Keratinocyte (primary cell): ENCODE measurements around the gene RNF212. TPM values are rescaled to one million over a fixed set of nuclear protein-coding genes. Genes with fewer than 3 reads are reported as not detected.
A peak's percentile ranks its signal among the peaks of the same experiment; 100 is the strongest.

Experiments used
- DNase-seq: peaks from one replicate; pipeline ENCODE4 v3.0.0-alpha.2; 2011; ENCODE audit warnings: low read depth, missing footprints, low spot score
- FAIRE-seq: peaks from 2 replicates; lab custom pipeline; 2011; peaks lifted over from hg19 to GRCh38; lab: Jason Lieb, UNC
- H2AFZ ChIP-seq: 2 replicates; pipeline ENCODE4 v1.6.0; 2012; ENCODE audit warnings: low read length, control low read depth, inconsistent platforms; ENCODE audit not compliant: control insufficient read depth
- H3K27ac ChIP-seq: 2 replicates; pipeline ENCODE4 v1.5.1; 2011; ENCODE audit warnings: low read length; ENCODE audit not compliant: control insufficient read depth, insufficient read depth
- H3K27me3 ChIP-seq: 3 replicates; pipeline ENCODE4 v1.6.0; 2011; ENCODE audit warnings: low read length; ENCODE audit not compliant: control insufficient read depth, insufficient read depth; ENCODE audit errors: extremely low read depth
- H3K36me3 ChIP-seq, 2 experiments: 2 replicates in 1 of 2; 3 replicates in 1 of 2; pipeline ENCODE4 v1.5.1; 2011; ENCODE audit warnings: low read length in 2 of 2, mild to moderate bottlenecking in 1 of 2; ENCODE audit not compliant: control insufficient read depth in 2 of 2, insufficient read depth in 2 of 2; ENCODE audit errors: extremely low read depth in 1 of 2
- H3K4me1 ChIP-seq: 3 replicates; pipeline ENCODE4 v1.5.1; 2011; ENCODE audit warnings: low read length; ENCODE audit not compliant: control insufficient read depth, insufficient read depth; ENCODE audit errors: extremely low read depth
- H3K4me2 ChIP-seq: 3 replicates; pipeline ENCODE4 v1.6.0; 2011; ENCODE audit warnings: low read depth, low read length; ENCODE audit not compliant: control insufficient read depth, insufficient read depth; ENCODE audit errors: extremely low read depth
- H3K4me3 ChIP-seq, 3 experiments: fragments of 200-600 bp in 1 of 3; sonication (generic) in 1 of 3; 2 replicates in 2 of 3; 3 replicates in 1 of 3; pipeline ENCODE4 v1.5.1; 2011 to 2016; ENCODE audit warnings: low read length in 3 of 3, mild to moderate bottlenecking in 3 of 3, control low read depth in 2 of 3, inconsistent platforms in 1 of 3, low read depth in 1 of 3, mixed read lengths in 1 of 3, mixed run types in 1 of 3, moderate library complexity in 1 of 3; ENCODE audit not compliant: control insufficient read depth in 2 of 3, insufficient read depth in 2 of 3; ENCODE audit errors: extremely low read depth in 1 of 3
- H3K79me2 ChIP-seq: 2 replicates; pipeline ENCODE4 v1.6.0; 2012; ENCODE audit warnings: low read length; ENCODE audit not compliant: control insufficient read depth, insufficient read depth
- H3K9ac ChIP-seq: 3 replicates; pipeline ENCODE4 v1.6.0; 2011; ENCODE audit warnings: low read length; ENCODE audit not compliant: control insufficient read depth, insufficient read depth; ENCODE audit errors: extremely low read depth
- H3K9me1 ChIP-seq: 3 replicates; pipeline ENCODE4 v1.6.0; 2011; ENCODE audit warnings: low read length; ENCODE audit not compliant: control insufficient read depth, insufficient read depth; ENCODE audit errors: extremely low read depth
- H3K9me3 ChIP-seq: 2 replicates; pipeline ENCODE4 v1.5.1; 2012; ENCODE audit warnings: low read depth, low read length; ENCODE audit not compliant: control insufficient read depth
- H4K20me1 ChIP-seq: 3 replicates; pipeline ENCODE4 v1.6.0; 2011; ENCODE audit warnings: low read length; ENCODE audit not compliant: control insufficient read depth, insufficient read depth; ENCODE audit errors: extremely low read depth
- CTCF ChIP-seq, 3 experiments: IDR thresholded peaks in 1 of 3; conservative IDR thresholded peaks in 1 of 3; optimal IDR thresholded peaks in 1 of 3; 2 replicates in 2 of 3; 3 replicates in 1 of 3; pipeline versions ENCODE3 to v1.5.1; 2011; ENCODE audit warnings: low read length in 3 of 3, mild to moderate bottlenecking in 3 of 3, moderate library complexity in 2 of 3, control low read depth in 1 of 3, inconsistent platforms in 1 of 3; ENCODE audit not compliant: insufficient read depth in 2 of 3; ENCODE audit errors: extremely low read depth in 1 of 3
- EZH2 ChIP-seq: IDR thresholded peaks from one replicate; pipeline ENCODE4 v1.6.1; 2012; ENCODE audit warnings: inconsistent platforms, mild to moderate bottlenecking, low read length, moderate library complexity
- dilution Hi-C: fragments of 300-500 bp; cut with MboI; formaldehyde crosslinking; loops from one replicate; pipeline ENCODE4 v1.7.0; 2020; ENCODE audit warnings: low sequenced_read_pairs; ENCODE audit not compliant: extremely low pct_ligation_motif_present
- polyA plus RNA-seq, 5 experiments: library from polyadenylated mRNA; depleted of rRNA in 3 of 5; stranded (reverse) in 3 of 5; stranded (forward) in 1 of 5; unstranded in 1 of 5; fragments of >200 nt; gene quantifications; 1 replicate in 1 of 5; 2 replicates in 3 of 5; 3 replicates in 1 of 5; pipeline versions ENCODE4 v1.2.1 to v1.2.3, GENCODE V29; 2011 to 2012; ENCODE audit warnings: missing spikeins in 2 of 5, low read depth in 1 of 5, low replicate concordance in 1 of 5

Gene RNF212
- polyA plus RNA-seq, 1 donor (not counting 4 experiments of a cell fraction or from before 2014, with no cell fraction given) = 0.16 TPM

DNA sequence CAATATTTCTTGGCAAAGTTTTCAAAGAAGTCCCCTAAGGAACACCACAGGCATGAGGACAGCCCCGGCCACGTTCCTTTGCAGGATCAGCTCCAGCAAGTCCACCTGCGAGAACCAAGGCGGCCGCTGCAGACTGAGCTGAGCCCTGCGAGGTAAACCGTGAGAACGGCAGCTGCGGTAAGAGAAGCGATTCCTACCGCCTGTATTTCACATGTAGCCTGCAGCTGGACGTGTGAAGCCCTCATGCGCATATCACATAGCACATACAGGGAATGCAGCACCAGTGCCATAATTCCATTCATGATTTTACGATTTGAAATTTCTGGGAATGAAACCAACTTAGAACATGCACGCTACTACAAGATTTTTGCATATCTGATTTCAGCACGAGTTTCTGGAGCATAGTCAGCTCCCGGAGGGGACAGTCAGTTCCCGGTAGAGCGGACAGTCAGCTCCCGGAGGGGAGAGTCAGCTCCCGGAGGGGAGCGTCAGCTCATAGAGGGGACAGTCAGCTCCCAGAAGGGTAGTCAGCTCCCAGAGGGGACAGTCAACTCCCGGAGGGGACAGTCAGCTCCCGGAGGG lies 60.2 kb downstream of the RNF212 start:
- Histone ChIP-seq H3K27me3 (peaks cover 84% of the 10 kb centered on the region), H3K27ac (no peak overlapping the region), H3K79me2 (no peaks in the 10 kb centered on the region), H3K4me1 (peaks cover 17% of the 10 kb centered on the region), H2AFZ (no peak overlapping the region), H3K36me3 (no peaks in the 10 kb centered on the region), H3K9me3 (peaks cover 3% of the 10 kb centered on the region), H3K4me3 (no peak overlapping the region), H3K4me2 (peak overlapping the region; percentile 36), H3K9ac (no peak overlapping the region), H3K9me1 (no peaks in the 10 kb centered on the region), H4K20me1 (no peaks in the 10 kb centered on the region)
- dilution Hi-C loops = no loop called here
- no peak for TF ChIP-seq CTCF (optimal IDR thresholded peaks at IDR 0.05 in 1 of 3, IDR thresholded peaks at IDR 0.05 in 1 of 3, conservative IDR thresholded peaks at IDR 0.05 in 1 of 3; ENCODE audit: extremely low read depth in 1 of 3, insufficient read depth in 2 of 3, low read length in 3 of 3)
- peak; percentile 38 for TF ChIP-seq EZH2
- peak; percentile 36 for FAIRE-seq
- DNase-seq = no peak

DNA sequence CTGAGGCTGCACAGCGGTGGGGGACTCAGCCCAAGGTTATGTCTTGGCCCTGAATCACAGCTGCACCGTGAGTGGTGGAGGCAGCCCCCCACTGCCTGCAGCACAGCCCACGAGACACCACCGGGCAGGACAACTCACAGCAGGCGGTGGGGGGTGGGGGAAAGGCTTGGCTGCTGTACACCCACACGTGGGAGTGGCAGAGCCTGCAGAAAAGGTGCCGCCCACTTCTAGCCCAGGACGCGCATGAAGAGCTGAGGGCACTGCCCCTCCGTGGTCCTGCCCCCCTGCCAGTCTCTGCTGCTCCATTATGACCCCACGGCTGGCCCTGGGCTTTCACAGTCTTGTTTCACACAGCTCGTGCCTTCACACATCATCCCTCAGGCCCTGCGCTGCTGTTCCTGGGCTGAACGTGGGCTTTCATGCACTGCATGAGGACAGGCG lies 61.1 kb downstream of the RNF212 start:
- H3K9ac ChIP-seq = no peak overlapping the region
- no peaks in the 10 kb centered on the region for H3K36me3 ChIP-seq
- peaks cover 75% of the 10 kb centered on the region for H3K27me3 ChIP-seq
- H3K9me1 ChIP-seq = no peaks in the 10 kb centered on the region
- H3K79me2 ChIP-seq = no peaks in the 10 kb centered on the region
- no peak overlapping the region for H3K27ac ChIP-seq
- DNase-seq = no peak
- H3K4me2 ChIP-seq = no peak overlapping the region
- TF ChIP-seq EZH2 = no peak
- H2AFZ ChIP-seq = no peak overlapping the region
- no peaks in the 10 kb centered on the region for H4K20me1 ChIP-seq
- peaks cover 3% of the 10 kb centered on the region for H3K9me3 ChIP-seq
- peaks cover 17% of the 10 kb centered on the region for H3K4me1 ChIP-seq
- dilution Hi-C loops = no loop called here
- no peak for FAIRE-seq
- H3K4me3 ChIP-seq = no peak overlapping the region

- no peak overlapping the region for H3K4me3 ChIP-seq
- H3K79me2 ChIP-seq = no peaks in the 10 kb centered on the region
- peaks cover 3% of the 10 kb centered on the region for H3K9me3 ChIP-seq
- no peaks in the 10 kb centered on the region for H3K9me1 ChIP-seq
- no peak overlapping the region for H2AFZ ChIP-seq
- H3K4me2 ChIP-seq = no peak overlapping the region
- FAIRE-seq (no peak), DNase-seq (no peak)
- H3K9ac ChIP-seq = no peak overlapping the region
- H3K36me3 ChIP-seq = no peaks in the 10 kb centered on the region
- dilution Hi-C loops = no loop called here
- peaks cover 67% of the 10 kb centered on the region for H3K27me3 ChIP-seq
- H3K27ac ChIP-seq = no peak overlapping the region
- H4K20me1 ChIP-seq = no peaks in the 10 kb centered on the region
- TF ChIP-seq EZH2 = no peak
- no peak for TF ChIP-seq CTCF (optimal IDR thresholded peaks at IDR 0.05 in 1 of 3, IDR thresholded peaks at IDR 0.05 in 1 of 3, conservative IDR thresholded peaks at IDR 0.05 in 1 of 3; ENCODE audit: extremely low read depth in 1 of 3, insufficient read depth in 2 of 3, low read length in 3 of 3)
- H3K4me1 ChIP-seq = peaks cover 19% of the 10 kb centered on the region
Observed at GRCh38 chr4:1051472-1051871, 61.9 kb downstream of the RNF212 start.
